Uterus (tissue), 4 donors: ENCODE measurements around the gene FNIP1. TPM values are rescaled to one million over a fixed set of nuclear protein-coding genes. Genes with fewer than 3 reads are reported as not detected.

ENCODE experiments used
- DNase-seq, 2 donors: peaks; one replicate each; pipeline ENCODE4 v3.0.0-alpha.2; 2019 to 2020
- H3K27ac ChIP-seq, 2 donors: fragments of 200-600 bp; sonication (generic); 1 replicate in 1 of 2; 2 replicates in 1 of 2; pipeline ENCODE4 v1.5.1; 2016 to 2018
- H3K27me3 ChIP-seq, 2 donors: fragments of 200-600 bp; sonication (generic); one replicate each; pipeline ENCODE4 v1.5.1; 2018 to 2019; ENCODE audit warnings: control low read depth in 1 of 2
- H3K36me3 ChIP-seq, 2 donors: fragments of 200-600 bp; sonication (generic); one replicate each; pipeline ENCODE4 v1.5.1; 2019; ENCODE audit warnings: control low read depth in 1 of 2
- H3K4me1 ChIP-seq, 2 donors: fragments of 200-600 bp; sonication (generic); one replicate each; pipeline ENCODE4 v1.5.1; 2018 to 2019; ENCODE audit warnings: control low read depth in 1 of 2
- H3K4me3 ChIP-seq, 2 donors: fragments of 200-600 bp; sonication (generic); 1 replicate in 1 of 2; 2 replicates in 1 of 2; pipeline ENCODE4 v1.5.1; 2018 to 2019; ENCODE audit warnings: mild to moderate bottlenecking in 1 of 2
- H3K9me3 ChIP-seq, 2 donors: fragments of 200-600 bp; sonication (generic); one replicate each; pipeline ENCODE4 v1.5.1; 2019; ENCODE audit warnings: control low read depth in 1 of 2
- CTCF ChIP-seq, 4 experiments: fragments of 200-600 bp in 2 of 4; fragments of 450-650 bp in 2 of 4; sonication (generic) in 2 of 4; IDR thresholded peaks; one replicate each; pipeline ENCODE4 v1.5.1; 2016 to 2019; ENCODE audit warnings: antibody characterized with exemption in 4 of 4, mild to moderate bottlenecking in 2 of 4, moderate library complexity in 1 of 4
- POLR2A ChIP-seq, 2 donors: fragments of 450-650 bp; IDR thresholded peaks; one replicate each; pipeline ENCODE4 v1.6.1; 2016; ENCODE audit warnings: antibody characterized with exemption in 2 of 2, mild to moderate bottlenecking in 1 of 2, moderate library complexity in 1 of 2
- intact Hi-C: fragments of 100-400 bp; cut with DNase I; formaldehyde crosslinking; loops from one replicate; pipeline ENCODE4 v1.15.1; 2023; ENCODE audit warnings: low total_unique reads
- total RNA-seq, 4 donors: library from RNA; depleted of rRNA in 3 of 4; stranded (reverse); fragments of >200 nt in 3 of 4; gene quantifications; one replicate each; pipeline versions ENCODE4 v1.1.0 to v1.2.4, GENCODE V29; 2014 to 2023
- donor health status: DM: yes; HTN: yes; CAD: no.

Gene FNIP1
- total RNA-seq, 4 donors from 2014 or later, result 32.4 to 89.6 (median 61.0) TPM

GRCh38 chr5:131759704-131760103 lies 37.1 kb downstream of the FNIP1 start:
- no peak overlapping the region for H3K27ac ChIP-seq
- no peak for DNase-seq
- no peaks in the 10 kb centered on the region for H3K9me3 ChIP-seq
- no peaks in the 10 kb centered on the region for H3K36me3 ChIP-seq
- intact Hi-C loops, result no loop called here
- no peak for TF ChIP-seq CTCF (IDR thresholded peaks at IDR 0.05)
- TF ChIP-seq POLR2A (IDR thresholded peaks at IDR 0.05), result no peak
- peaks cover 0 to 3% of the 10 kb centered on the region in 2 donors for H3K4me1 ChIP-seq
- no peak overlapping the region for H3K4me3 ChIP-seq
- no peaks in the 10 kb centered on the region for H3K27me3 ChIP-seq

GRCh38 chr5:131758520-131758900 lies 38.3 kb downstream of the FNIP1 start:
- TF ChIP-seq CTCF (IDR thresholded peaks at IDR 0.05) (no peak), POLR2A (IDR thresholded peaks at IDR 0.05) (no peak)
- peaks cover 0 to 3% of the 10 kb centered on the region in 2 donors for H3K4me1 ChIP-seq

GRCh38 chr5:131757830-131758519 lies 38.8 kb downstream of the FNIP1 start:
- TF ChIP-seq CTCF (IDR thresholded peaks at IDR 0.05), result no peak
- Histone ChIP-seq H3K27ac (no peak overlapping the region), H3K36me3 (no peaks in the 10 kb centered on the region), H3K4me1 (peaks cover 0 to 3% of the 10 kb centered on the region in 2 donors), H3K27me3 (no peaks in the 10 kb centered on the region), H3K4me3 (no peak overlapping the region), H3K9me3 (no peaks in the 10 kb centered on the region)
- intact Hi-C loops, result no loop called here
- no peak for DNase-seq

More at GRCh38 chr5:131758520-131758900, 38.3 kb downstream of the FNIP1 start:
- no peak overlapping the region for H3K4me3 ChIP-seq
- H3K36me3 ChIP-seq, result no peaks in the 10 kb centered on the region
- DNase-seq, result no peak
- intact Hi-C loops, result no loop called here
- no peaks in the 10 kb centered on the region for H3K27me3 ChIP-seq
- no peaks in the 10 kb centered on the region for H3K9me3 ChIP-seq
- H3K27ac ChIP-seq, result no peak overlapping the region

GRCh38 chr5:131756942-131757341 lies 39.9 kb downstream of the FNIP1 start:
- no peak overlapping the region for H3K27ac ChIP-seq
- no peaks in the 10 kb centered on the region for H3K36me3 ChIP-seq
- no peak for TF ChIP-seq CTCF (IDR thresholded peaks at IDR 0.05)
- TF ChIP-seq POLR2A (IDR thresholded peaks at IDR 0.05), result no peak
- intact Hi-C loops, result no loop called here
- DNase-seq, result no peak
- H3K4me3 ChIP-seq, result no peak overlapping the region
- H3K9me3 ChIP-seq, result no peaks in the 10 kb centered on the region
- H3K4me1 ChIP-seq, result peaks cover 0 to 3% of the 10 kb centered on the region in 2 donors
- H3K27me3 ChIP-seq, result no peaks in the 10 kb centered on the region

GRCh38 chr5:131754363-131754762 lies 42.5 kb downstream of the FNIP1 start:
- TF ChIP-seq POLR2A (IDR thresholded peaks at IDR 0.05) (no peak), CTCF (IDR thresholded peaks at IDR 0.05) (no peak)
- H3K9me3 ChIP-seq, result no peaks in the 10 kb centered on the region
- H3K4me1 ChIP-seq, result peaks cover 0 to 3% of the 10 kb centered on the region in 2 donors
- DNase-seq, result no peak
- H3K27me3 ChIP-seq, result no peaks in the 10 kb centered on the region
- no peak overlapping the region for H3K4me3 ChIP-seq
- intact Hi-C loops, result no loop called here
- H3K36me3 ChIP-seq, result no peaks in the 10 kb centered on the region
- no peak overlapping the region for H3K27ac ChIP-seq
